LNCAP (cell line): ENCODE measurements around the gene C22orf39.

Experiments used
- TF ChIP-seq, protein P1 (sequence below): fragments of 450-650 bp; IDR thresholded peaks from 2 replicates; pipeline ENCODE4 v1.5.1; 2017; ENCODE audit warnings: mild to moderate bottlenecking

C22orf39 gene

DNA sequence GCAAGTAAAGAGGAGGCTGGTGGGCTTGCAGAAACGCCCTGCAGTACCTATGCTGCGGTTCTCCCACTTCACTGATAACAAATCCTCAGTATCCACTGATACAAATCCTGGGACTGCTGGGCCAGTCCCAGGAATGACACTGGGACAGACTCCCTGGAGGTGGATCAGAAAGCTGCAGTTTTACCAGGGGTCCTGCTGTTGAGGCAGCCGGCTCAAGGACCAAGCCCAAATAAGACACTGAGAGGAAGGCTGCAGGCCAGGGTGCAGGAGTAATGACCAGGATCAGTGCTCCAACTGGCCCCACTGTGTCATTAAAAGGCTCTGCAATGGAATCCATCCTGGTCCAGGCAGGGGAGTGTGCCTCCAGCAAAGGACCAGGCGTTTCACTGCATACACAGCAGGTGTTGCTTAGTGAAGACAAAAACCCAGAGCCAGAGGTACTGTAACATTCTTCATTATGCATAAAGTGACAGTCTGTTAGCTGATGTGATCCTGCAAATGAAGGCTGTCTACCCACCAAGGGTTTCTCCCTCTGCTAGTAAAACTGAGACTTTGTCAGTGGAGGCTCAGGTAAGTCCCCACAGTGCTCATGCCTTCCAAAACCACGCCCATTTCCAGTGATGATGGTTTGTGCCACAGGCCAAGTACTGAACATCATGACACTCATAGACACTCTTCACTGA lies 1.4 kb upstream of the C22orf39 start:
- TF ChIP-seq, protein P1, sequence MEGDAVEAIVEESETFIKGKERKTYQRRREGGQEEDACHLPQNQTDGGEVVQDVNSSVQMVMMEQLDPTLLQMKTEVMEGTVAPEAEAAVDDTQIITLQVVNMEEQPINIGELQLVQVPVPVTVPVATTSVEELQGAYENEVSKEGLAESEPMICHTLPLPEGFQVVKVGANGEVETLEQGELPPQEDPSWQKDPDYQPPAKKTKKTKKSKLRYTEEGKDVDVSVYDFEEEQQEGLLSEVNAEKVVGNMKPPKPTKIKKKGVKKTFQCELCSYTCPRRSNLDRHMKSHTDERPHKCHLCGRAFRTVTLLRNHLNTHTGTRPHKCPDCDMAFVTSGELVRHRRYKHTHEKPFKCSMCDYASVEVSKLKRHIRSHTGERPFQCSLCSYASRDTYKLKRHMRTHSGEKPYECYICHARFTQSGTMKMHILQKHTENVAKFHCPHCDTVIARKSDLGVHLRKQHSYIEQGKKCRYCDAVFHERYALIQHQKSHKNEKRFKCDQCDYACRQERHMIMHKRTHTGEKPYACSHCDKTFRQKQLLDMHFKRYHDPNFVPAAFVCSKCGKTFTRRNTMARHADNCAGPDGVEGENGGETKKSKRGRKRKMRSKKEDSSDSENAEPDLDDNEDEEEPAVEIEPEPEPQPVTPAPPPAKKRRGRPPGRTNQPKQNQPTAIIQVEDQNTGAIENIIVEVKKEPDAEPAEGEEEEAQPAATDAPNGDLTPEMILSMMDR = no peak

DNA sequence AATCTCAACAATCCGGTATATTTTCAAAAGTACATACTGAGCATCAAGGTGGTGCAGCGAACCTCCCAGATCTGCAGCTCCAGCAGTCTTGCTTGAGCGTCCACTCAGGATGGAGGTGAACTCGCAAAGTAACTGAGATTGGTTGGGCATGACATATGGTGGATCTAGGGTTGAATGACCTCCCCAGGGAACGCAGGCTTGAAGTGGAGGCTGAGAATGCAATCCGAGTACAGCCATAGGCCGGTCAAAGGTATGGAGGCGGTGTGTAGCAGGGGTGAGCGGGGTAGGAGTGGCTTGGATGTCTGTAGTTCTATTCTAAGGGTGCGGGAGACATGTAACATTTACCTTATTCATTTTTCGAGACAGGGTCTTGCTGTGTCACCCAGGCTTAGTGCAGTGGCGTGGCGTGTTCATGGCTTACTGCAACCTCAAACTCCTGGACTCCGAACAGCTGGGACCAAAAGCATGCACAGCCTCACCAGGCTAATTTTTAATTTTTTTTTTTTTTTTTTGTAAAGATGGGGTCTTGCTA lies 631 bp upstream of the C22orf39 start:
- TF ChIP-seq, protein P1 = no peak

DNA sequence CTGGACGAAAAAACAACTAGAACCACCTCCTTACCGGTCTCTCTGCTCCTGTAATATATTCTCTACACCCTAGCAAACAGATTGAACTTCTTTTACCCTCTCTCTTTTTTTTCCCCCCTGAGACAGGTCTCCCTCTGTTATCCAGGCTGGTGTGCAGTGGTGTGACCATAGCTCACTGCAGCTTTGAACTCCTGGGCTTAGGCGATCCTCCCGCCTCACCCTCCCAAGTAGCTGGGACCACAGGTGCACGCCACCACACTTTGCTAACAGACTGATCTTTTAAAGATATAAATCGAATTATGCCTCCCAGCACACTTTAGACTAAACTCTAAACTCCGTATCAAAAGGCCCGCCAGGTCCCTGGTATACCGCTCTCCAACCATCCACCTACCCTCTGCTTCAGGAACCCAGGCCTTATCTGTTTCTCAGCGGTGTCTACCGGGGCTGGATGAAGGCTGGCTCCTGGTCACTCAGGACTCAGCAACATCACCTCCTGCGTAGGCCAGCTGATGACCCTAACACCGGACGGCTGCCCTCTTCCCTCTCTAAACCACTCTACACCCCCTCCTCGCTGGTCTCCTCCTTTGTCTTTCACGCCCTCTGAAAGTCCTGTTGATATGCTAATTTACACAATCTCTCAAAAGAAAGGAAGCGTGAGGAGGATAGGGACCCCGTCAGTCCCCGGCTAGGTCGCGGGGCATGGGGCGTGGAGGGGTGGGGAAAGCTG lies 745 bp downstream of the C22orf39 start:
- TF ChIP-seq, protein P1 = no peak

DNA sequence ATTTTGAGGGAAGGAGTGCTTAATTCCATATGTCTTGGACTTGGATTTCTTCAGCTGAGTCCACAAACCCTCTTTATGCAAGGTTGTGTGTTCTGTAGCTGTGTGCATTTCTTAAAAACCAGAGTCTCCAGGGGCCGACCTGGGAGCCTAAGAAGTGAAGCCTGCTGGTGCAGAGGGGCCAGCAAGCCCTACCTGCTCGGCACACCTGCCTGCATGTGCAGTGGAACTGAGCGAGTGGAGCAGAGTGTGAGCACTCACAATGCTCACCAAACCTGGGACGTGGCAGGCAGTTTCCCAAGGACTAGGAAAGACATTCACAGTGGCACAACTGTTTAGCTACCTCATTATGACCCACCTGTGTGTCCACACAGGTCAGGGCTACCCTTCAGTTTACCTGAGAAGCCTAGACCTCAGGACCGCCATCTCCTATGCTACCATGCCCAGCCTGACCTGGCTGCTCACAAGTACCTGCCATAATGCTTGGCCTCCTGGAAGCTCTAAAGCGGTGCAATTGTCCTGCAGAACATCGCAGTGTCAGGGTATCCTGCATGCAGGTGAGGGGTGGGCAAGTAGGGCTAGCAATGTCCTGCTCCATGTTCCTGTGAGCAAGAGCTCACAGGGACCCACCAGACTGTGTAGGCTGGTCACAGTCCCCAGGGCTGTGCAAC lies 3.8 kb downstream of the C22orf39 start:
- TF ChIP-seq, protein P1 = no peak

DNA sequence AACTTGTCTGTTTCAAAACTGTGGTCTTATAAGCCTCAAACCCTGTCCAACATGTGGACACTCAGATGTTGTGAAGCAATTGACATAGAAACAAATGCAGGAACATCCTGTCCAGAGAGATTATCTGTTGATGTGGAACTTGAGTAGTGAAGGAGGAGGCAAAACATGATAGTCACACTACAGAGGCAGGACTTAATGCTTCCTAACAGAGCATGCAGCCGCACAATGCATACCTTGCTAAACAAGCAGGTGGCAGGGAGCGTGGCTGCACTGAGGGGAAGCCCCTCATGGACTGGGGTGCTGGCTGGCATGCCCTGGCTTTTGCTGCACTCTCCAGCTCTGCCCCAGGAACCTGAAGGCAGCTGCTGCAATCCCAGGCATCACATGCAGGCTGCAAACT lies 5.3 kb downstream of the C22orf39 start:
- TF ChIP-seq, protein P1 = no peak

DNA sequence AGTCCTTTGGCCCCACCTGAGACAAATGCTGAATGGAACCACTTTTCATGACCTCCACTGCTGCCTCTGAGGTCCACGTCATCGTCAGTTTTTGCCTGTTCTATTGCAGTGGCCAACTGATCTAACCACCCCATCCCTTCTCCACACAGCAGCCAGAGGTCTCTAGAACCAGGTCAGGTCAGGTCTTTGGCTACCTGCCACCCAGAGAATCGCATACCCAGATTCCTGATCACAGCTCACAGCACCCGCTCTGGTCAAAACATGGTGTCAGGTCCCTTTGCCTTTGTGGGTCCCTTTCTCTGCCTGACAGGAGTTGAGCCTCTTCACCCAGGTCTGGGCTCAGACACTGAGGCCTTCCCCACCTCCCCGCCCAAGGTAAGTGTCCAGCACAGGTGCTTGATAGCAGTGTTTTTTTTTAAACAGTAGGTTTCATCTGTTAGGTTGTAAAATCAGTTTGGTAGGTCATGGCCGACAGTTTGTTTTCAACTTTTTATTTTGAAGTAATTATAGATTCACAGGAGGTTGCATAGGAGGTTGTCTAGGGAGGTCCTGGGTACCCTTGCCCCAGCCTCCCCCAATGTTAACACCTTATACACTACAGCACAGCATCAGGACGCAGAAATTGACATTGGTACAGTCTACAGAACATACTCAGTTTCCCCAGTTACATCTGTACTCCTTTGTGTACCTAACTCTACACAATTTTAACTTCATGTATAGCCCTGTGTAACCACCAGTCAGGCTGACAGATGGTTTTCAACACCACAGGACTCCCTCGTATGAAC lies 6.9 kb downstream of the C22orf39 start:
- TF ChIP-seq, protein P1 = no peak

DNA sequence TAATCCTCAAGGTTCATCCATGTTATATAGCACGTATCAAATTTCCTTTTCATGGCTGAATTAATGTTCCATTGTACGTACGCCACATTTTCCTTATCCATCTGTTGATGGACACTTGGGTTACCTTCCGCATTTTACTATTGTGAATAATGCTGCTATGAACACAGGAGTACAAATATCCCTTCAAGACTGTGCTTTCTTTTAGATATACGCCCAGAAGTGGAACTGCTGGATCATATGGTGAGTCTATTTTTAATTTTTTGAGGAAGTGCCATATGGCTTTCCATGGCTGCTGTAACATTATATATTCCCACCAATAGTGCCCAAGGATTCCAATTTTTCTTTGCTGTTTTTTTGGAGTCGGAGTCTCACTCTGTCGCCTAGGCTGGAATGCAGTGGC lies 9.2 kb downstream of the C22orf39 start:
- TF ChIP-seq, protein P1 = no peak
